Transverse colon (tissue), 4 donors: ENCODE measurements around the gene KLF13. TPM values are rescaled to one million over a fixed set of nuclear protein-coding genes. Genes with fewer than 3 reads are reported as not detected.

ENCODE experiments used
- DNase-seq: peaks from one replicate; pipeline ENCODE4 v3.0.0-alpha.2; 2019
- H3K27ac ChIP-seq, 4 donors: fragments of 200-600 bp; sonication (generic); 2 replicates each; pipeline ENCODE4 v1.5.1; 2016 to 2018; ENCODE audit warnings: inconsistent platforms in 4 of 4
- H3K27me3 ChIP-seq: fragments of 200-600 bp; sonication (generic); 2 replicates; pipeline ENCODE4 v1.5.1; 2017; ENCODE audit warnings: inconsistent platforms
- H3K36me3 ChIP-seq, 4 donors: fragments of 200-600 bp; sonication (generic); 2 replicates each; pipeline ENCODE4 v1.5.1; 2017 to 2019; ENCODE audit warnings: inconsistent platforms in 4 of 4
- H3K4me1 ChIP-seq, 4 donors: fragments of 200-600 bp; sonication (generic); 2 replicates each; pipeline ENCODE4 v1.5.1; 2017 to 2020; ENCODE audit warnings: inconsistent platforms in 4 of 4
- H3K4me3 ChIP-seq, 4 donors: fragments of 200-600 bp; sonication (generic); 1 replicate in 1 of 4; 2 replicates in 3 of 4; pipeline versions ENCODE4 v1.5.1 to v1.6.1; 2017 to 2019; ENCODE audit warnings: inconsistent platforms in 4 of 4
- H3K9me3 ChIP-seq, 2 donors: fragments of 200-600 bp; sonication (generic); 2 replicates each; pipeline ENCODE4 v1.5.1; 2017 to 2019; ENCODE audit warnings: inconsistent platforms in 2 of 2
- EP300 ChIP-seq: sonication (generic); formaldehyde crosslinking; IDR thresholded peaks from one replicate; pipeline ENCODE4 v1.6.1; 2017; ENCODE audit warnings: antibody characterized with exemption, low read depth
- POLR2A ChIP-seq: fragments of 450-650 bp; IDR thresholded peaks from one replicate; pipeline ENCODE4 v1.6.1; 2016; ENCODE audit warnings: antibody characterized with exemption, mild to moderate bottlenecking, moderate library complexity
- POLR2AphosphoS5 ChIP-seq, 3 donors: sonication (generic); formaldehyde crosslinking; IDR thresholded peaks; one replicate each; pipeline ENCODE4 v1.6.1; 2016; ENCODE audit warnings: antibody characterized with exemption in 3 of 3
- WGBS, 2 donors: methylation state at CpG; one replicate each; pipeline ENCODE4 v1.1.5; 2018; ENCODE audit warnings: low coverage in 1 of 2; 5-methylcytosine and 5-hydroxymethylcytosine counted together
- in situ Hi-C, 4 donors: fragments of 200-750 bp; cut with MboI; loops; one replicate each; pipeline versions ENCODE4 v1.15.0 to v1.15.1; 2017; ENCODE audit warnings: low sequenced_read_pairs in 3 of 4, low pct_ligation_motif_present in 1 of 4, low pct_unique_long_range_greater_than_20kb in 1 of 4
- intact Hi-C: fragments of 100-400 bp; cut with DNase I; formaldehyde crosslinking; loops from one replicate; pipeline ENCODE4 v1.15.1; 2023; ENCODE audit warnings: low total_unique reads
- total RNA-seq, 4 donors: library from RNA; depleted of rRNA; stranded (reverse); fragments of >200 nt; gene quantifications; one replicate each; pipeline ENCODE4 v1.1.0, GENCODE V29; 2016
- TF ChIP-seq, protein P1 (sequence below), 5 experiments: fragments of 200-600 bp in 3 of 5; fragments of 450-650 bp in 2 of 5; sonication (generic) in 3 of 5; IDR thresholded peaks; 1 replicate in 2 of 5; 2 replicates in 3 of 5; pipeline ENCODE4 v1.5.1; 2016 to 2017; ENCODE audit warnings: antibody characterized with exemption in 5 of 5, inconsistent platforms in 3 of 5, mild to moderate bottlenecking in 2 of 5, moderate library complexity in 1 of 5

Gene KLF13
- total RNA-seq, 4 donors from 2014 or later, result 39.0 to 81.2 (median 68.8) TPM

- peaks cover 48 to 100% (median 76%) of the 10 kb centered on the region in 4 donors for H3K4me1 ChIP-seq
- H3K36me3 ChIP-seq, result no peaks in the 10 kb centered on the region
- intact Hi-C loops (no loop called here), in situ Hi-C loops (no loop called here)
- H3K9me3 ChIP-seq, result no peaks in the 10 kb centered on the region
- 66 to 71% methylated on average over 6 to 14 of the region's 14 CpGs for WGBS, 2 donors
- H3K27ac ChIP-seq, result peak overlapping the region; percentile 78 to 86 (median 82)
- DNase-seq, result no peak
- peak in 1 of 3 donors; percentile 23 for TF ChIP-seq POLR2AphosphoS5 (IDR thresholded peaks at IDR 0.05)
- peak; percentile 18 for TF ChIP-seq POLR2A
- TF ChIP-seq, protein P1, sequence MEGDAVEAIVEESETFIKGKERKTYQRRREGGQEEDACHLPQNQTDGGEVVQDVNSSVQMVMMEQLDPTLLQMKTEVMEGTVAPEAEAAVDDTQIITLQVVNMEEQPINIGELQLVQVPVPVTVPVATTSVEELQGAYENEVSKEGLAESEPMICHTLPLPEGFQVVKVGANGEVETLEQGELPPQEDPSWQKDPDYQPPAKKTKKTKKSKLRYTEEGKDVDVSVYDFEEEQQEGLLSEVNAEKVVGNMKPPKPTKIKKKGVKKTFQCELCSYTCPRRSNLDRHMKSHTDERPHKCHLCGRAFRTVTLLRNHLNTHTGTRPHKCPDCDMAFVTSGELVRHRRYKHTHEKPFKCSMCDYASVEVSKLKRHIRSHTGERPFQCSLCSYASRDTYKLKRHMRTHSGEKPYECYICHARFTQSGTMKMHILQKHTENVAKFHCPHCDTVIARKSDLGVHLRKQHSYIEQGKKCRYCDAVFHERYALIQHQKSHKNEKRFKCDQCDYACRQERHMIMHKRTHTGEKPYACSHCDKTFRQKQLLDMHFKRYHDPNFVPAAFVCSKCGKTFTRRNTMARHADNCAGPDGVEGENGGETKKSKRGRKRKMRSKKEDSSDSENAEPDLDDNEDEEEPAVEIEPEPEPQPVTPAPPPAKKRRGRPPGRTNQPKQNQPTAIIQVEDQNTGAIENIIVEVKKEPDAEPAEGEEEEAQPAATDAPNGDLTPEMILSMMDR (IDR thresholded peaks at IDR 0.05), result no peak
- TF ChIP-seq EP300, result no peak
- peak overlapping the region in 1 of 4 donors; percentile 11 for H3K4me3 ChIP-seq
- H3K27me3 ChIP-seq, result no peaks in the 10 kb centered on the region
Measured at GRCh38 chr15:31346367-31347066, 19.9 kb downstream of the KLF13 start.

DNA sequence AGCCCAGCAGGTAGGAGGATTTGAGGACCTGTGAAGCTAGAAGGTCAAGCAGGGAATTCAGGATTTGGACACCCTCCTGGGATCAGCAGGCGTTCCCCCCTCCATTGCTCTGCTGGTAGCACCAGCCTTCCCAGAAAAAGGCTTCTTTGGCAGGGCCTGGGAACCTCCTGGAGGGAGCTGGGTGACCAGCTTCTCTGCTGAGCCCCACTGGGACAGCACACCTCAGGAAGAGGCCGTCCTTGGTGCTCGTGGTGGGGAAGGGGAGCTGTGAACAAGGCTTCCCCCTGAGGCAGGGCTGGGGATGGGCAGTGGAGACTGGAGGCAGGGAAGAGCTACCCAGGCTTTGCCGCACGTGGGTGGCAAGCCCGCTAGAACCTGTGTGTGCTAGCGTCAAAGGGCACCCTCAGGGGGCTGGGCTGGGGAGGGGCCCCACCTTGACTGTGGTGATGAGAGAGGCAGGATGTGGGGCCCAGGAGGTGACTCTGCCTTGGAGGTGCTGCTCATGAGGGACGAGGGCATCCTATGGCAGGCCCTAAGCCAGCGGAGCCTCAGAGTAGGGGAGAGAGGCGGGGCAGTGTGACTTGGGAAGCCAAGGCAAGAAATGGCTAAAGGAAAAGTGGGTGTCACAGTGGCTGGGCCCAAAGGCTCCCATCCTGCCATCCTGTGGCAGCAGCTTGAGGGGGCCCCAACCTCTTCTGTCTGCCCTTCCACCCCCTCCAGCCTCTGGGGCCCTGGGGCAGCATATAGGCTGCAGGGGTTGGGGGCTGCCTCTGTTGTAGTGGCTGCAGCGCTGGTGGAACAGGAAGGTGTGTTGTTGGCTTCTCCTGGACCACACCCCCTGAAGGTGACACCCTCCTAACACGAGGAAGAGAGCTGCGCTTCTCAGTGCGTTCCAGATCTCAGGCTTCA lies 20.7 kb downstream of the KLF13 start:
- H3K36me3 ChIP-seq, result no peaks in the 10 kb centered on the region
- TF ChIP-seq POLR2A (no peak), POLR2AphosphoS5 (IDR thresholded peaks at IDR 0.05) (no peak), EP300 (no peak)
- TF ChIP-seq, protein P1 (IDR thresholded peaks at IDR 0.05), result no peak
- in situ Hi-C loops, result no loop called here
- intact Hi-C loops, result no loop called here
- no peaks in the 10 kb centered on the region for H3K9me3 ChIP-seq
- H3K4me3 ChIP-seq, result no peak overlapping the region
- H3K4me1 ChIP-seq, result peaks cover 53 to 100% (median 76%) of the 10 kb centered on the region in 4 donors
- 83% methylated on average over 14 of the region's 14 CpGs; no CpG with 5 or more reads in 1 of the 2 donors for WGBS, 2 donors
- peak overlapping the region; percentile 78 to 86 (median 82) for H3K27ac ChIP-seq
- no peaks in the 10 kb centered on the region for H3K27me3 ChIP-seq
- DNase-seq, result no peak

- Histone ChIP-seq H3K9me3 (no peaks in the 10 kb centered on the region), H3K4me3 (no peak overlapping the region), H3K27me3 (no peaks in the 10 kb centered on the region), H3K27ac (peak overlapping the region; percentile 78 to 86 (median 82)), H3K4me1 (peaks cover 58 to 100% (median 76%) of the 10 kb centered on the region in 4 donors), H3K36me3 (no peaks in the 10 kb centered on the region)
- 92% methylated on average over 19 of the region's 19 CpGs; no CpG with 5 or more reads in 1 of the 2 donors for WGBS, 2 donors
- no peak for TF ChIP-seq EP300
- TF ChIP-seq POLR2AphosphoS5 (IDR thresholded peaks at IDR 0.05), result no peak
- TF ChIP-seq POLR2A, result no peak
- TF ChIP-seq, protein P1 (IDR thresholded peaks at IDR 0.05), result no peak
- no peak for DNase-seq
- intact Hi-C loops, result no loop called here
- in situ Hi-C loops, result no loop called here
Measured at GRCh38 chr15:31347981-31348803, 21.6 kb downstream of the KLF13 start.
